M059J (cell line): ENCODE results near the gene SCLT1. TPM values are rescaled to one million over a fixed set of nuclear protein-coding genes. Genes with fewer than 3 reads are reported as not detected.

Experiments
- DNase-seq: peaks from one replicate; pipeline ENCODE4 v3.0.0-alpha.2; 2012; ENCODE audit warnings: low read depth
- total RNA-seq: library from RNA; depleted of rRNA; stranded (reverse); fragments of >200 nt; shearing (Covaris generic); gene quantifications from 2 replicates; pipeline ENCODE4 v1.2.3, GENCODE V29; 2014; rRNA removed

SCLT1 gene
- total RNA-seq, 1 experiment from 2014 or later = 16.0 TPM

GRCh38 chr4:128841402-128841801 lies 251.9 kb downstream of the SCLT1 start:
- DNase-seq = no peak

- no peak for DNase-seq
Measured at GRCh38 chr4:128840711-128841318, 252.5 kb downstream of the SCLT1 start.

GRCh38 chr4:128837679-128838078 lies 255.7 kb downstream of the SCLT1 start:
- DNase-seq = no peak

GRCh38 chr4:128837198-128837597 lies 256.1 kb downstream of the SCLT1 start:
- no peak for DNase-seq

GRCh38 chr4:128835498-128836222 lies 257.7 kb downstream of the SCLT1 start:
- DNase-seq = no peak

Other genes with a start within 250 kb of the SCLT1 start
- gene C4orf33, start 2.6 kb upstream of the SCLT1 start, total RNA-seq = 18.5 and 28.3 TPM in 2 replicates